CD4-positive, alpha-beta T cell treated with Interferon gamma for 1 hour (primary cell): Measurements from ENCODE around the gene PPP1R3E.

Source experiments
- DNase-seq: peaks from one replicate; pipeline ENCODE4 v3.0.0-alpha.2; 2020

The PPP1R3E gene

GRCh38 chr14:23322568-23323517 lies 20.2 kb upstream of the PPP1R3E start:
- no peak for DNase-seq

GRCh38 chr14:23321572-23322547 lies 19.2 kb upstream of the PPP1R3E start:
- peak; percentile 27 for DNase-seq

- DNase-seq = peak; percentile 100
These were observed 18.2 kb upstream of the PPP1R3E start, which contains the start of gene PABPN1 for GRCh38 chr14:23320584-23321571. Gene PABPN1 (plus strand): TSS chr14:23321457. CDS start chr14:23321470, 13 bp downstream.

- DNase-seq = no peak
These were observed 17.3 kb upstream of the PPP1R3E start for GRCh38 chr14:23319746-23320583.

GRCh38 chr14:23316300-23316699 lies 13.6 kb upstream of the PPP1R3E start:
- DNase-seq = no peak

GRCh38 chr14:23310546-23310945 lies 7.9 kb upstream of the PPP1R3E start:
- no peak for DNase-seq

GRCh38 chr14:23308721-23309445 lies 6.2 kb upstream of the PPP1R3E start:
- no peak for DNase-seq

GRCh38 chr14:23307687-23308644 lies 5.3 kb upstream of the PPP1R3E start:
- no peak for DNase-seq

- no peak for DNase-seq
These were observed 4.5 kb upstream of the PPP1R3E start for GRCh38 chr14:23307146-23307530.

GRCh38 chr14:23306412-23307145 lies 3.9 kb upstream of the PPP1R3E start, which contains the start of gene BCL2L2:
Gene BCL2L2 (plus strand): TSS chr14:23306833. CDS start chr14:23307768, 935 bp downstream.
- peak; percentile 35 for DNase-seq

GRCh38 chr14:23301969-23302289 lies 730 bp downstream of the PPP1R3E start:
- DNase-seq = no peak

- peak; percentile 98 for DNase-seq
These were observed 1.2 kb downstream of the PPP1R3E start for GRCh38 chr14:23301288-23301968.

- DNase-seq = no peak
These were observed 1.9 kb downstream of the PPP1R3E start for GRCh38 chr14:23300687-23301223.

GRCh38 chr14:23299986-23300686 lies 2.5 kb downstream of the PPP1R3E start:
- no peak for DNase-seq

- DNase-seq = peak; percentile 23
These were observed 3.3 kb downstream of the PPP1R3E start for GRCh38 chr14:23299211-23299957.
